Stomach (tissue), 4 donors: Measurements from ENCODE around the gene ADCY5.

Source experiments
- CTCF ChIP-seq, 7 experiments: fragments of 450-650 bp in 4 of 7; fragments of 200-600 bp in 3 of 7; sonication (generic) in 3 of 7; IDR thresholded peaks; one replicate each; pipeline ENCODE4 v1.5.1; 2016 to 2019; ENCODE audit warnings: antibody characterized with exemption in 7 of 7, control low read depth in 2 of 7, mild to moderate bottlenecking in 1 of 7
- EP300 ChIP-seq: sonication (generic); formaldehyde crosslinking; IDR thresholded peaks from one replicate; pipeline ENCODE4 v1.6.1; 2017; ENCODE audit warnings: antibody characterized with exemption
- POLR2A ChIP-seq, 4 donors: fragments of 450-650 bp; IDR thresholded peaks; one replicate each; pipeline ENCODE4 v1.6.1; 2016; ENCODE audit warnings: antibody characterized with exemption in 4 of 4, control low read depth in 2 of 4, mild to moderate bottlenecking in 1 of 4, moderate library complexity in 1 of 4
- POLR2AphosphoS5 ChIP-seq, 3 donors: sonication (generic); formaldehyde crosslinking; IDR thresholded peaks; one replicate each; pipeline ENCODE4 v1.6.1; 2016; ENCODE audit warnings: antibody characterized with exemption in 3 of 3

- TF ChIP-seq CTCF (IDR thresholded peaks at IDR 0.05) (no peak), POLR2A (IDR thresholded peaks at IDR 0.05) (no peak), EP300 (no peak), POLR2AphosphoS5 (IDR thresholded peaks at IDR 0.05) (no peak)
Measured at GRCh38 chr3:123319760-123320159, 129.1 kb downstream of the ADCY5 start.
